HG02852 (cell line): ENCODE measurements around the gene APOBR.
"Not testable (repeated sequence)": the region's sequence is repeated elsewhere in the genome, so short reads cannot be mapped to it uniquely, and the experiment has no call there.

ENCODE experiments used
- ATAC-seq: cut with Tn5 transposase; IDR thresholded peaks from one replicate; pipeline ENCODE4 v1.9.1; 2021; ENCODE audit warnings: mild to moderate bottlenecking, moderate library complexity; ENCODE audit not compliant: unreplicated experiment

Gene APOBR

GRCh38 chr16:28497861-28498599, 3.6 kb downstream of the APOBR start:
- no peak for ATAC-seq

DNA sequence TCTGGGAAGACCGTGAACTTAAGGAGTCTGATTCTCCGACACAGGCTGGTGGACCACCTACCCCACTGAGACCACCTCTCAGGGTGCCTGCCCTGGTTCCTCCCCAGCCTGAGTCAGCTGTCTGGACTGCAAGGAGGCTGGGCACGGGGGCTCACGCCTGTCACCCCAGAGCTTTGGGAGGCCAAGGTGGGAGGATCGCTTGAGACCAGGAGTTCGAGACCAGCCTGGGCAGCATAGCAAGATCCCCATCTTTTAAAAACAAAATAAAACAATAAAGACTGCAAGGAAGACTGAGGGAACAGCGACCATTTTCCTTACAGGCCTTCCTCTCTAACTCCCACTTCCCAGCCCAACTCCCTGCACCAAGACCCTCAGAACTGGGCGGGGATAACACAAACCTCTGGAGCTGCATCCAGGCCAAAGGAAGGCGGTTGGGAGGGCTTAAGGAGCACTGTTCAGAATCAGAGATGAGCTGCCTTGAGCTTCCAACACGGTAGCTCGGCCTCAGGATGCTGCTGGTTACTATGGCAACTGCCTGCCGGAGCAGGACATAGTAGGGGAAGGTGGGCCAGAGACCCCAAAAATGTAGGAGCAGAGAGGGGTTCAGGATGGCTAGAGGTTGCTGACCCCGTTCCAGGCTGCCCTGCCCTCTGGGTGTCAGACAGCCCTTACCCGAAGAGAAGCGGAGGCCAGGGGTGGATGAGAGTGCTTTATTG, 4.4 kb downstream of the APOBR start:
- no peak for ATAC-seq

DNA sequence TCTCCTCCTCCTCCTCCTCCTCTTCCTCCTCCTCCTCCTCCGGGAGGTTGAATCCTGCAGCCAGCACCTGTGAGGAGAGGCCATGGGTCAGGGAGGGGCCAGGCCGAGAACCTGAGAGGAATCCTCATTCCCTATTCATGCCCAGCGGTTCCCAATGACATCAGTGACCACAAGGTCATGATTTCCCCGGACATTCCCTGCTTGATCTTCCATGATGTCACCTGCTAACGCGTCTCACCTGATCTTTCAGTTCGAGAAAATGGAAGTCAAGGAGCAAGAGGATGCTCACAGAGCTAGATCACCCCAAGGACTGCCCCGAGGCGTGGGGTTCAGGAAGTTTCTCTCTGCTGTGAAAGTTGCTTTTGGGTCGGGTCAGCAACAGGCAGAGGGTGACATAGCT, 5.4 kb downstream of the APOBR start:
- no peak for ATAC-seq

GRCh38 chr16:28500476-28501180, 6.2 kb downstream of the APOBR start:
- ATAC-seq: not testable (repeated sequence)

DNA sequence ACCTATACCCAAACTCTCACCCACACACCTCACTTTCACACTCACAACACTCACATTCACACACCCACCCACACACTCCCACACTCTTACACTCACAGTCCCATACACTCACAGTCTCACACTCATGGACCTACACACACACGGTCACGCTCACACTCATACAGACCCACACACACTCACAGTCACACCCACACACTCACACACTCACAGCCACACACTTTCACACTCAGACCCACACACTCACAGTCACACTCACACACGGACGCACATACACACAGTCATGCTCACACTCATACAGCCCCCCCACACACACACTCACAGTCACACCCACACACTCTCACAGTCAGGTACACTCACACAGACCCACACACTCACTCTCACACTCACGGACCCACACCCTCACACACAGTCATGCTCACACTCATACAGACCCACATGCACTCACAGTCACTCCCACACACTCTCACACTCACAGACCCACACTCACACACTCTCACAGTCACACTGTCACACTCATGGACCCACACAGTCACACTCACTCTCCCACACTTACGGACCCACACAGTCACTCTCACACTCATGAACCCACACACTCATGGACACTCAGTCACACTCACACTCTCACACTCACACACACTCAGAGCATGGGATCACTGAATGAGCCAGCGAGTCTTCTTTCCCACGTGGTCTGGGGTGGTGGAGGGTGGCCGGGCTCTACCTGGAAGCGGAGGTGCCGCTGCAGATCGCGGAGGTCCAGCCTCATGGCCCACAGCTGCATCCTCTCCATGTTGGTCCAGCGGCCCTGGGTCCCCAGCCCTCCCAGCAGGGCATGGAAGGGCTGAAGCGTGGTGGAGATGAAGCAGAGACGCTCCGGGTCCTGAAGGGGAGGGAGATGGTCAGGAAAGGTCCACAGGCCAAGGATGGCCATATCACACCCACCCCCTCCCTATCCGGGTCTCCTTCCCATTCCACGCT, 7.1 kb downstream of the APOBR start:
- ATAC-seq: no peak

GRCh38 chr16:28502290-28502689, 7.8 kb downstream of the APOBR start:
- no peak for ATAC-seq

GRCh38 chr16:28503470-28504259, 9.2 kb downstream of the APOBR start:
- no peak for ATAC-seq

DNA sequence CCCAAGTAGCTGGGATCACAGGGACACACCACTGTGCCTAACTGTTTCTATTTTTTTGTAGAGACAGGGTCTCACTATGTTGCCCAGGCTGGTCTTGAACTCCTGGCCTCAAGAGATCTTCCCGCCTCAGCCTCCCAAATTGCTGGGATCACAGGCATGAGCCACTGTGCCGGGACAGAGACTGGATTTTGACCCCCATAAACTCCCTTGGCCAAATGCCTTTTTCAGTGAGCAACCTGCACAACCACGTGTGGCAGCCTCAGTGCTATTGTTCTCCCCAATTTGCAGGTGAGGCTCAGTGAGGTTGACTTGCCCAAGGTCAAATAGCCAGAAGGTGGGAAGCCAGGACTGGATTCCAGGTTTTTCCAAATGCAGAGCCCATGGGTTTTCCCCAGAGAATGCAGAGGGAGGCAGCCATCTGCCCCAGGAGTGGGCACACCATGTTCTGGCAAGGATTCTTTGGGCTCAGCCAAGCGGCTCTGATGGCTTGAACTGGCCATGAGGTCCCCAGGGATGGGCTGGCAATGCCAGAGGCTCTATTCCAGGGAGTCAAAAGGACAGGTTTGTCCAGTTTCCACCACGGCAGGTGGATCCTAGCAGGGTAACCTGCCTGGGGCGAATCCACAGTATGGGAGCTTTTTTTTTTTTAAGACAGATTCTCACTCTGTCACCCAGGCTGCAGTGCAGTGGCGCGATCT, 10.4 kb downstream of the APOBR start:
- ATAC-seq: no peak

DNA sequence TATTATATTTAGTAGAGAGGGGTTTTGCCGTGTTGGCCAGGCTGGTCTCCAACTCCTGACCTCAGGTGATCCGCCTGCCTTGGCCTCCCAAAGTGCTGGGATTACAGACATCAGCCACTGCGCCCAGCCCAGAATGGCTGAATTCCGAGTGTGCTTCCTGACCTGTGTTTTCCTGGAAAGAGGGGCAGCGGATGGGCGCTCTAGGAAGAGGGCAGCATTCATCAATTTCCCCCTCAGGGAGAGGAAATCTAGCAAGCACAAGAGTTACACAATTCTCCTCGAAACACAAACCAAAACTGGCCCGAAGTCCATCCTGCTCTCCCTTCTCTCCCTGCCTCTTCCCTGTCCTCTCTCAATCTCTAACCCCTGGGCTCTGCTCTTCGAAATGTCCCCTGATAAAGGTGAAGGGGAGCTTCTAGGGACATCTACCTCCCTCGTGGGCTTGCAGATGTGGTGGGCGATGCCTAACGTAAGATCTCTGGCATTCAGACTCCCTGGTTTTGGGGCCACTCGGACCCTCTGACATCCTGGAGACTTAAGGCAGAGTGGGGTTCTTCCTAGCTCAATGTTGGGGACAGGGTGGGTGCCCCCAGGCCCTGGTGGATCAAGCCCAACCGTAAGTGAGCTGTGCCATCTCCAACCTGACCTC, 11.2 kb downstream of the APOBR start:
- ATAC-seq: no peak

GRCh38 chr16:28511031-28511430, 16.6 kb downstream of the APOBR start:
- no peak for ATAC-seq

- no peak for ATAC-seq
These were observed 17.7 kb downstream of the APOBR start for GRCh38 chr16:28511801-28512789.

DNA sequence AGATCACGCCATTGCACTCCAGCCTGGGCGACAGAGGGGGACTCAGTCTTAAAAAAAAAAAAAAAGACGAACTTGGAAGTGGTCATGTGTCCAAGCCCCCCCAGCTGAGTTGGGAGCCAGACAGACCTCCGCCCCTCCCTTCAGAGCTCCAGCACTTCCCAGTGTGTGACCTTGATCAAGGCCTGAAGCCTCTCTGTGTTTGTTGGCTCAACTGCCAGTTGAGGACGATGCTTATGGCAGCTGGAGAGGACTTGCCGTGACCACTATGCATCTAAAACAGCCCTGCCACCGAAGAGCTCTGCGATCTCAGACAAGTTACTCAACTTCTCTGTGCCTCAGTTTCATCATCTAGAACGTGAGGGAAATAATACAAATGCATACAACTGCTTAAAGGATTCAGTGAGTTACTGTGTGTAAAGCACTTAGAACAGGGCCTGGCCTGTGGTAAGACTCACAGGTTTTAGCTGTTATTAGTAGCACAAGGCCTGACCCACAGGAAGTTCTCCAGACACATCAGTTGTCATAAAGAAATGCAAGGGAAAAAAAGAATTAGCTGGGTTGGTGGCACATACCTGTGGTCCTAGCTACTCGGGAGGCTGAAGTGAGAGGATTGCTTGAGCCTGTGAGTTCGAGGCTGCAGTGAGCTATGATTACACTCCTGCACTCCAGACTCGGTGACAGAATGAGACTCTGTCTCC, 19.2 kb downstream of the APOBR start:
- no peak for ATAC-seq

DNA sequence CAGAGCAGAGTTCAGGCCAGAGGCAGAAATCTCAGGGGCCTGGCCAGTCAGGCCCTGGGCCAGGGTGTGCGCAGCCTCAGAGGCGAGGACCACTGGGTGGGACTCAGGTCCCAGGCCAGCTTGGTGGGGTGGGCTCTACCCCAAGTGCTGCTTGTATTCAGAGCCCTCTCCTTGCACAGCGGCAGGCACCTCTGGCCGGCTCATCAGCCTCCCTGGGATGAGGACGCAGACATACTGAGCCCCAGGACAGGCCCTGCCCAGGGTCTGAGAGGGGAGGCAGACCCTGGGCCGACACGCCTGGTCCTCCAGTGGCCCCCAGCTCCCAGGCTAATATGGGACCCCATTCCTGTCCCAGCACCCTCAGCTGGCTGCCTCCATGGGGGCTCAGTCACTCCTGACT, 19.8 kb downstream of the APOBR start:
- ATAC-seq: no peak

DNA sequence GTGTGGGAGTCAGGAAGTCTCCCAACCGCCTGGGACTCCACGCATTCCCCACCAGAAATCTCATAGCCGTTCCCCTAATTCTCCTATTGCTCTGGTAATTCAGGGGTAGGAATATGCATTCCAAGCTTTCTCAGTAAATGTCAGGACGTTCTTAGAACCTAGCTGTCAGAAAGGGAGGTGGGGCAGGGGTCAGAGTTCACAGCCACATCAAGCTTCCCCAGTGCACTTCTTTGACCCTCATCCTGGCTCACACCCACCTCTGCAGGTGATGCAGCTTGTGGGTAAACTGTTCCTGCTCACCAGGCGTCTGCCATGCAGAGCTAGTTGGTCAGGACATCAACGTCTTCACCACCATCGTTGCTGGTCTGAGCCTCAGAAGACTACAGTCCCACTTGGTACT, 26.2 kb downstream of the APOBR start:
- ATAC-seq: no peak

DNA sequence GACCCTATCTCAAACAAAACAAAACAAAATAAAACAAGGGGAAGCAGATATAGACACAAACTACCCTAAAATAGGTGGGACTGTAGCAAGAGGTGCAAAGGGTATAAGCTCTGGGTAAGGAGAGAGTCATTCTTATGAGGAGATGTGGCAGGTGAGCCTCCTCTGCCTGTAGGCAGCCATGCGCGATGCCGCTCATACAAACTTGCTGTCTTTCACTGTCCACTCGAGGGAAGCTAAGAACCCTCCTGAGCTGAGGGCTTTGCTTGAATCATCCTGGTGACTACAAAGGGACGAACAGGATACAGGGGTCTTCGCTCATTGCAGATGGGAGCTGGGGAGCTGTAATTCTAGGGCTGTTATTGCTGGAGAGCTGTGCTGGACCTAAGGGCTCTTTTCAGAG, 27.0 kb downstream of the APOBR start:
- no peak for ATAC-seq

DNA sequence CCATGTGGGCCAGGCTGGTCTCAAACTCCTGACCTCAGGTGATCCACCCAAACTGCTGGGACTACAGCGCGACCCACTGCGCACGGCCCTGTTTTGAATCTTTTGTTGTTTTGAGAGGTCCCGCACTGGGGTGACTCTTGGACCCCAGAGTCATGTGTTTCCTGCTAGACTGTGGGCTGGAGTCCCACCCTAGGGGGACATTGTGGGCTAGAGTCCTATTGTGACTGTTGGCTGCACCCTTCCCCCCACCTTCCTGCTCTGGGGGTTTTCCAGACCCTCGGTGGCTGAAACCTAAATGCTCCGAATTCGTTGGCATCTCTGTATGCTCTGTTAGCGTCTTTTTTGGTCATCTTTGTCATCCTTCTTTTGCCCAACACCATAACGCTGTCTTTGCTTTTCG, 28.3 kb downstream of the APOBR start:
- ATAC-seq: no peak

GRCh38 chr16:28524681-28525171, 30.3 kb downstream of the APOBR start:
- ATAC-seq: no peak
